Kidney (tissue), 14 donors: ENCODE measurements around the gene GNAO1. TPM values are rescaled to one million over a fixed set of nuclear protein-coding genes. Genes with fewer than 3 reads are reported as not detected.

Experiments
- DNase-seq, 5 donors: peaks; one replicate each; pipeline ENCODE4 v3.0.0-alpha.2; 2013 to 2020
- FAIRE-seq: peaks from 2 replicates; lab custom pipeline; 2012; peaks lifted over from hg19 to GRCh38; lab: Jason Lieb, UNC
- H3K27ac ChIP-seq, 2 donors: one replicate each; pipeline ENCODE4 v1.7.0; 2013; ENCODE audit warnings: low read depth in 2 of 2, low read length in 2 of 2, inconsistent platforms in 1 of 2
- H3K27me3 ChIP-seq: one replicate; pipeline ENCODE4 v1.7.1; 2013; ENCODE audit warnings: low read length, inconsistent platforms; ENCODE audit not compliant: control insufficient read depth, insufficient read depth
- H3K36me3 ChIP-seq, 3 donors: one replicate each; pipeline versions ENCODE4 v1.7.0 to v1.7.1; 2013; ENCODE audit warnings: low read length in 3 of 3, control low read depth in 1 of 3, inconsistent platforms in 1 of 3; ENCODE audit not compliant: insufficient read depth in 3 of 3, control insufficient read depth in 2 of 3
- H3K4me1 ChIP-seq, 3 donors: one replicate each; pipeline versions ENCODE4 v1.7.0 to v1.7.1; 2013; ENCODE audit warnings: low read length in 3 of 3, inconsistent platforms in 1 of 3, low read depth in 1 of 3; ENCODE audit not compliant: control insufficient read depth in 2 of 3, insufficient read depth in 2 of 3
- H3K4me3 ChIP-seq, 3 donors: one replicate each; pipeline versions ENCODE4 v1.7.0 to v1.8.1; 2013; ENCODE audit warnings: low read length in 3 of 3, control low read depth in 1 of 3, inconsistent platforms in 1 of 3
- H3K9ac ChIP-seq, 3 donors: one replicate each; pipeline versions ENCODE4 v1.7.0 to v1.7.1; 2013; ENCODE audit warnings: low read length in 3 of 3, control low read depth in 1 of 3, inconsistent platforms in 1 of 3
- H3K9me3 ChIP-seq, 3 donors: one replicate each; pipeline versions ENCODE4 v1.7.0 to v1.7.1; 2013; ENCODE audit warnings: low read length in 3 of 3, control low read depth in 1 of 3, inconsistent platforms in 1 of 3; ENCODE audit not compliant: control insufficient read depth in 2 of 3, insufficient read depth in 1 of 3
- CTCF ChIP-seq: IDR thresholded peaks from 3 replicates; pipeline ENCODE4 v1.5.1; 2012; ENCODE audit warnings: mild to moderate bottlenecking, moderate library complexity, borderline replicate concordance; ENCODE audit not compliant: insufficient read depth; ENCODE audit errors: extremely low read depth
- intact Hi-C: fragments of 100-400 bp; cut with DNase I; formaldehyde crosslinking; loops from one replicate; pipeline ENCODE4 v1.11.1; 2022
- polyA plus RNA-seq: library from polyadenylated mRNA; stranded (reverse); fragments of 350-450 nt; fragmentation: Illumina TruSeq; extraction: RNeasy Lipid Tissue Mini Kit (QIAGEN cat#74804); gene quantifications from one replicate; pipeline ENCODE4 v1.2.3, GENCODE V29; 2014; ENCODE audit warnings: low read depth, low replicate concordance; ENCODE audit not compliant: insufficient read depth
- total RNA-seq: library from RNA; stranded (reverse); fragmentation: NEBNext Ultra II Directional; extraction: Animal tissue kit (Norgen Biotek cat#: 25700); gene quantifications from one replicate; pipeline ENCODE4 v1.2.1, GENCODE V29; 2021
- donor health status: control.
- donor health status: control.
- donor health status: control.
- donor health status: control.
- donor health status: control.
- donor health status: DM: yes; HTN: yes; CAD: no.
- donor health status: Normal renal cell carcinoma (clear cell type).

GNAO1 gene
- total and polyA plus RNA-seq, 2 donors from 2014 or later: 1.5 to 4.3 TPM

- Histone ChIP-seq H3K27ac (no peak overlapping the region), H3K36me3 (no peaks in the 10 kb centered on the region), H3K9me3 (no peaks in the 10 kb centered on the region), H3K9ac (no peak overlapping the region), H3K4me3 (no peak overlapping the region), H3K4me1 (no peaks in the 10 kb centered on the region), H3K27me3 (no peaks in the 10 kb centered on the region)
- DNase-seq: peak in 3 of 5 donors; percentile 31 to 46 (median 40)
- no peak for FAIRE-seq
- intact Hi-C loops: no loop called here
- no peak for TF ChIP-seq CTCF
Observed at GRCh38 chr16:56305956-56306565, 114.8 kb downstream of the GNAO1 start.

- FAIRE-seq: no peak
- intact Hi-C loops: no loop called here
- no peak overlapping the region for H3K27ac ChIP-seq
- H3K27me3 ChIP-seq: no peaks in the 10 kb centered on the region
- no peak overlapping the region for H3K9ac ChIP-seq
- H3K9me3 ChIP-seq: no peaks in the 10 kb centered on the region
- no peaks in the 10 kb centered on the region for H3K4me1 ChIP-seq
- TF ChIP-seq CTCF: no peak
- H3K4me3 ChIP-seq: no peak overlapping the region
- H3K36me3 ChIP-seq: no peaks in the 10 kb centered on the region
- DNase-seq: peak in 1 of 5 donors; percentile 48
Observed at GRCh38 chr16:56306690-56307533, 115.6 kb downstream of the GNAO1 start.

- FAIRE-seq (no peak), DNase-seq (no peak)
- Histone ChIP-seq H3K9ac (no peak overlapping the region), H3K9me3 (no peaks in the 10 kb centered on the region), H3K27ac (no peak overlapping the region), H3K27me3 (no peaks in the 10 kb centered on the region), H3K36me3 (no peaks in the 10 kb centered on the region), H3K4me1 (no peaks in the 10 kb centered on the region), H3K4me3 (no peak overlapping the region)
- intact Hi-C loops: no loop called here
- TF ChIP-seq CTCF: no peak
Observed at GRCh38 chr16:56307534-56307873, 116.2 kb downstream of the GNAO1 start.
